ENCODE results near the gene RAB11FIP3. TPM values are rescaled to one million over a fixed set of nuclear protein-coding genes. Genes with fewer than 3 reads are reported as not detected.

The RAB11FIP3 gene
- total and polyA plus RNA-seq, 11 donors: 19.3 to 39.9 (median 31.9) TPM

- Histone ChIP-seq H3K4me1 (peaks cover 8 to 25% (median 15%) of the 10 kb centered on the region in 12 donors), H3K4me3 (no peak overlapping the region), H3K27ac (no peak overlapping the region), H3K9me3 (no peaks in the 10 kb centered on the region), H3K36me3 (peaks cover 0 to 30% (median 22%) of the 10 kb centered on the region in 9 donors), H3K27me3 (no peaks in the 10 kb centered on the region)
- WGBS, 4 donors: 72 to 77% (median 72%) methylated on average over 15 to 23 of the region's 23 CpGs
- ATAC-seq (no peak), DNase-seq (no peak)
- intact Hi-C loops (cut with DNase I): loop anchor here in 1 of 10 donors (10.0 kb wide), 1 partner anchor 98 kb away; the partner anchor contains the start of gene RAB11FIP3
- TF ChIP-seq POLR2A (IDR thresholded peaks at IDR 0.05): no peak
- no peak for TF ChIP-seq CTCF (IDR thresholded peaks at IDR 0.05)
Measured at GRCh38 chr16:522320-523096, 97.1 kb downstream of the RAB11FIP3 start.

- DNase-seq: no peak
- intact Hi-C loops (cut with DNase I): loop anchor here in 1 of 10 donors (10.0 kb wide), 1 partner anchor 98 kb away; the partner anchor contains the start of gene RAB11FIP3
- WGBS, 4 donors: 92 to 96% (median 93%) methylated on average over 16 to 22 of the region's 22 CpGs
Measured at GRCh38 chr16:523097-523741, 97.8 kb downstream of the RAB11FIP3 start.

GRCh38 chr16:524274-525040, 99.0 kb downstream of the RAB11FIP3 start:
- H3K9me3 ChIP-seq: no peaks in the 10 kb centered on the region
- ATAC-seq (no peak), DNase-seq (peak in 2 of 5 donors; percentile 31 to 53)
- intact Hi-C loops (cut with DNase I): loop anchor here in 1 of 10 donors (10.0 kb wide), 1 partner anchor 100 kb away; the partner anchor contains the start of gene RAB11FIP3
- H3K4me1 ChIP-seq: peaks cover 9 to 39% (median 24%) of the 10 kb centered on the region in 12 donors
- 74 to 86% (median 78%) methylated on average over 11 to 24 of the region's 24 CpGs for WGBS, 4 donors
- no peak for TF ChIP-seq CTCF (IDR thresholded peaks at IDR 0.05)
- no peak for TF ChIP-seq POLR2A (IDR thresholded peaks at IDR 0.05)
- no peaks in the 10 kb centered on the region for H3K27me3 ChIP-seq
- no peak overlapping the region for H3K27ac ChIP-seq
- H3K4me3 ChIP-seq: no peak overlapping the region
- peaks cover 0 to 19% (median 13%) of the 10 kb centered on the region in 9 donors for H3K36me3 ChIP-seq

More at GRCh38 chr16:523097-523741, 97.8 kb downstream of the RAB11FIP3 start:
- H3K4me3 ChIP-seq: no peak overlapping the region
- H3K36me3 ChIP-seq: peaks cover 0 to 27% (median 22%) of the 10 kb centered on the region in 9 donors
- no peak for ATAC-seq
- TF ChIP-seq CTCF (IDR thresholded peaks at IDR 0.05) (no peak), POLR2A (IDR thresholded peaks at IDR 0.05) (no peak)
- no peak overlapping the region for H3K27ac ChIP-seq
- H3K9me3 ChIP-seq: no peaks in the 10 kb centered on the region
- H3K4me1 ChIP-seq: peaks cover 8 to 27% (median 15%) of the 10 kb centered on the region in 12 donors
- no peaks in the 10 kb centered on the region for H3K27me3 ChIP-seq

Data from heart left ventricle (tissue), 16 donors.